ENCODE data around the gene DEFB123. TPM values are rescaled to one million over a fixed set of nuclear protein-coding genes. Genes with fewer than 3 reads are reported as not detected.

DEFB123 gene
- total RNA-seq, 1 donor from 2014 or later = not detected

- Histone ChIP-seq H3K27me3 (no peaks in the 10 kb centered on the region), H3K36me3 (no peaks in the 10 kb centered on the region), H3K27ac (no peak overlapping the region), H3K4me3 (no peak overlapping the region), H3K4me1 (peaks cover 19% of the 10 kb centered on the region), H3K9me3 (no peaks in the 10 kb centered on the region)
- no peak for DNase-seq (ENCODE audit: extremely low spot score in 2 of 2)
- intact Hi-C loops (cut with DNase I) = no loop called here
- TF ChIP-seq POLR2A (IDR thresholded peaks at IDR 0.05) (no peak), CTCF (IDR thresholded peaks at IDR 0.05) (no peak), POLR2AphosphoS5 (IDR thresholded peaks at IDR 0.05; ENCODE audit: insufficient read depth in 1 of 2, low read depth in 1 of 2) (no peak)
Observed at GRCh38 chr20:31494131-31494530, 53.7 kb downstream of the DEFB123 start.

- intact Hi-C loops (cut with DNase I) = no loop called here
- no peaks in the 10 kb centered on the region for H3K36me3 ChIP-seq
- no peaks in the 10 kb centered on the region for H3K27me3 ChIP-seq
- H3K9me3 ChIP-seq = no peaks in the 10 kb centered on the region
- H3K4me3 ChIP-seq = peak overlapping the region; percentile 21 to 41
- no peak for TF ChIP-seq CTCF (IDR thresholded peaks at IDR 0.05)
- peak in 1 of 2 donors; percentile 77 for TF ChIP-seq POLR2AphosphoS5 (IDR thresholded peaks at IDR 0.05; ENCODE audit: insufficient read depth in 1 of 2, low read depth in 1 of 2)
- no peak for TF ChIP-seq POLR2A (IDR thresholded peaks at IDR 0.05)
- H3K27ac ChIP-seq = peak overlapping the region; percentile 68
- H3K4me1 ChIP-seq = peaks cover 19% of the 10 kb centered on the region
- DNase-seq (ENCODE audit: extremely low spot score in 2 of 2) = no peak
Observed at GRCh38 chr20:31496761-31497295, 56.4 kb downstream of the DEFB123 start.

GRCh38 chr20:31497838-31498540, 57.6 kb downstream of the DEFB123 start:
- no peaks in the 10 kb centered on the region for H3K9me3 ChIP-seq
- peaks cover 19% of the 10 kb centered on the region for H3K4me1 ChIP-seq
- no peaks in the 10 kb centered on the region for H3K36me3 ChIP-seq
- intact Hi-C loops (cut with DNase I) = no loop called here
- no peaks in the 10 kb centered on the region for H3K27me3 ChIP-seq
- no peak overlapping the region for H3K4me3 ChIP-seq
- no peak for DNase-seq (ENCODE audit: extremely low spot score in 2 of 2)
- TF ChIP-seq POLR2A (IDR thresholded peaks at IDR 0.05) = no peak
- no peak for TF ChIP-seq POLR2AphosphoS5 (IDR thresholded peaks at IDR 0.05; ENCODE audit: insufficient read depth in 1 of 2, low read depth in 1 of 2)
- no peak for TF ChIP-seq CTCF (IDR thresholded peaks at IDR 0.05)
- peak overlapping the region; percentile 68 for H3K27ac ChIP-seq

Other genes with a start within 250 kb of the DEFB123 start
- gene DEFB115, start 183.0 kb upstream of the DEFB123 start, total RNA-seq = not detected
- gene DEFB116, start 132.0 kb upstream of the DEFB123 start, total RNA-seq = not detected
- not detected for gene DEFB118, start 72.0 kb upstream of the DEFB123 start, total RNA-seq
- not detected for gene DEFB119, start 50.0 kb upstream of the DEFB123 start, total RNA-seq
- not detected for gene DEFB121, start 34.4 kb upstream of the DEFB123 start, total RNA-seq
- not detected for gene DEFB124, start 34.5 kb downstream of the DEFB123 start, total RNA-seq
- gene REM1, start 34.7 kb downstream of the DEFB123 start, total RNA-seq = 4.4 TPM
- gene HM13, start 73.8 kb downstream of the DEFB123 start, total RNA-seq = 77.8 TPM
- gene ID1, start 164.7 kb downstream of the DEFB123 start, total RNA-seq = 1,190 TPM
- 2.5 TPM for gene COX4I2, start 197.3 kb downstream of the DEFB123 start, total RNA-seq

Data from vagina (tissue), 2 donors.